ENCODE results near the gene OPN4. TPM values are rescaled to one million over a fixed set of nuclear protein-coding genes. Genes with fewer than 3 reads are reported as not detected.

OPN4 gene
- total RNA-seq, 1 experiment from 2014 or later, result not detected

GRCh38 chr10:86646933-86647332 is 7.4 kb upstream of the OPN4 start:
- BruUV-seq (replicated peaks), result no TSS peak
- ChIA-PET POLR2A (ENCODE audit: unreplicated experiment) (no interaction called here), CTCF (no interaction called here)
- Histone ChIP-seq H4K20me1 (ENCODE audit: low read length) (no peaks in the 10 kb centered on the region), H3K27me3 (ENCODE audit: low read length) (no peaks in the 10 kb centered on the region), H3K9me2 (replicated peaks; ENCODE audit: low read length) (no peaks in the 10 kb centered on the region), H3K36me3 (ENCODE audit: low read depth, low read length) (no peaks in the 10 kb centered on the region), H3K4me1 (ENCODE audit: insufficient read depth, low read length) (peaks cover 36% of the 10 kb centered on the region), H3K4me3 (ENCODE audit: low read length) (no peak overlapping the region), H2AFZ (ENCODE audit: low read length) (no peak overlapping the region), H3K9ac (ENCODE audit: low read length) (no peak overlapping the region), H3K79me2 (ENCODE audit: low read length) (no peaks in the 10 kb centered on the region), H3K4me2 (ENCODE audit: low read length) (no peak overlapping the region), H3K27ac (ENCODE audit: low read length) (no peak overlapping the region), H3K9me3 (ENCODE audit: low read length) (no peaks in the 10 kb centered on the region), H3F3A (ENCODE audit: low read length, unreplicated experiment) (no peaks in the 10 kb centered on the region)
- DNase-seq (no peak), ATAC-seq (no peak)
- intact Hi-C loops (cut with micrococcal nuclease), result loop anchor here (5.0 kb wide), 2 partner anchors 35 to 125 kb away; partner anchors contain the start of gene WAPL
- TF ChIP-seq CTCF (conservative IDR thresholded peaks at IDR 0.05; ENCODE audit: low read depth, low read length) (no peak), EZH2 (IDR thresholded peaks at IDR 0.05; ENCODE audit: low read length, unreplicated experiment) (no peak), EZH2phosphoT487 (IDR thresholded peaks at IDR 0.05; ENCODE audit: borderline replicate concordance, low read length) (no peak)

- Histone ChIP-seq H3K9me3 (ENCODE audit: low read length) (no peaks in the 10 kb centered on the region), H3K27ac (ENCODE audit: low read length) (peak overlapping the region; percentile 36), H3K36me3 (ENCODE audit: low read depth, low read length) (no peaks in the 10 kb centered on the region), H3K4me2 (ENCODE audit: low read length) (peak overlapping the region; percentile 59), H4K20me1 (ENCODE audit: low read length) (no peaks in the 10 kb centered on the region), H2AFZ (ENCODE audit: low read length) (no peak overlapping the region), H3K4me1 (ENCODE audit: insufficient read depth, low read length) (peaks cover 32% of the 10 kb centered on the region), H3K27me3 (ENCODE audit: low read length) (no peaks in the 10 kb centered on the region), H3K9me2 (replicated peaks; ENCODE audit: low read length) (no peaks in the 10 kb centered on the region), H3F3A (ENCODE audit: low read length, unreplicated experiment) (no peaks in the 10 kb centered on the region), H3K9ac (ENCODE audit: low read length) (no peak overlapping the region), H3K4me3 (ENCODE audit: low read length) (no peak overlapping the region), H3K79me2 (ENCODE audit: low read length) (no peaks in the 10 kb centered on the region)
- ChIA-PET POLR2A (ENCODE audit: unreplicated experiment) (interaction anchor here (0.6 kb wide), 1 partner anchor 109 kb away, joined by 3 read pairs; the partner anchor contains the start of gene BMPR1A), CTCF (no interaction called here)
- BruUV-seq (replicated peaks), result no TSS peak
- peak; percentile 86 for DNase-seq
- intact Hi-C loops (cut with micrococcal nuclease), result loop anchor here (5.0 kb wide), 2 partner anchors 34 to 126 kb away; partner anchors contain the start of gene WAPL
- TF ChIP-seq CTCF (conservative IDR thresholded peaks at IDR 0.05; ENCODE audit: low read depth, low read length) (no peak), EZH2 (IDR thresholded peaks at IDR 0.05; ENCODE audit: low read length, unreplicated experiment) (no peak), EZH2phosphoT487 (IDR thresholded peaks at IDR 0.05; ENCODE audit: borderline replicate concordance, low read length) (no peak)
- ATAC-seq, result peak; percentile 47
These were observed 6.3 kb upstream of the OPN4 start for GRCh38 chr10:86647773-86648703.

Data from PC-3 (cell line).